ENCODE results near the gene SART1. TPM values are rescaled to one million over a fixed set of nuclear protein-coding genes. Genes with fewer than 3 reads are reported as not detected.
A peak's percentile ranks its signal among the peaks of the same experiment; 100 is the strongest.

The SART1 gene
- total RNA-seq, 1 donor from 2014 or later: 64.7 TPM

DNA sequence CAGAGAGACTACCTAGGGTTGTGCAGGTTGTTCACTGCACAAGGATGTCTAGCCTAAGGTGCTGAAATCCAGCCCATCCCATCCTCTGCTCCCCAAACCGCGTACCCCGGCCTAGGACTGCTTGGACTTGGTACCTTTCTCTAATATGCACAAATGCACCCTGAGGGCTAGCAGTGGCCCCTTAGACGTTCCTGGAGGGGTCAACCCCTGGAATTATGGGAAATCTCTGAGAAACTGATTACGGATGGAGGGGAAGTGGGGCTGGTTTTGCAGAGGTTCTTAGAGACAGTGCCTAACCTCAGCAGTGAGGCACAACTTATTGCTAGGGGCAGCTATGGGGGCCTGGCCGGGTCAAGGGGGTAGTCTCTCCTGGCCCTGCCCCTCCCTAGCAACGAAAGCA, 45.1 kb upstream of the SART1 start:
- Mint-ChIP-seq H3K27ac (ENCODE audit: unreplicated experiment) (no peak overlapping the region), H3K4me1 (peaks cover 34% of the 10 kb centered on the region), H3K27me3 (ENCODE audit: low read depth) (no peaks in the 10 kb centered on the region), H3K36me3 (ENCODE audit: low read depth) (no peaks in the 10 kb centered on the region), H3K9me3 (no peaks in the 10 kb centered on the region), H3K4me3 (peak overlapping the region; percentile 89)
- no peak for DNase-seq (ENCODE audit: low read depth, low spot score)
- TF ChIP-seq, protein P1, sequence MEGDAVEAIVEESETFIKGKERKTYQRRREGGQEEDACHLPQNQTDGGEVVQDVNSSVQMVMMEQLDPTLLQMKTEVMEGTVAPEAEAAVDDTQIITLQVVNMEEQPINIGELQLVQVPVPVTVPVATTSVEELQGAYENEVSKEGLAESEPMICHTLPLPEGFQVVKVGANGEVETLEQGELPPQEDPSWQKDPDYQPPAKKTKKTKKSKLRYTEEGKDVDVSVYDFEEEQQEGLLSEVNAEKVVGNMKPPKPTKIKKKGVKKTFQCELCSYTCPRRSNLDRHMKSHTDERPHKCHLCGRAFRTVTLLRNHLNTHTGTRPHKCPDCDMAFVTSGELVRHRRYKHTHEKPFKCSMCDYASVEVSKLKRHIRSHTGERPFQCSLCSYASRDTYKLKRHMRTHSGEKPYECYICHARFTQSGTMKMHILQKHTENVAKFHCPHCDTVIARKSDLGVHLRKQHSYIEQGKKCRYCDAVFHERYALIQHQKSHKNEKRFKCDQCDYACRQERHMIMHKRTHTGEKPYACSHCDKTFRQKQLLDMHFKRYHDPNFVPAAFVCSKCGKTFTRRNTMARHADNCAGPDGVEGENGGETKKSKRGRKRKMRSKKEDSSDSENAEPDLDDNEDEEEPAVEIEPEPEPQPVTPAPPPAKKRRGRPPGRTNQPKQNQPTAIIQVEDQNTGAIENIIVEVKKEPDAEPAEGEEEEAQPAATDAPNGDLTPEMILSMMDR (conservative IDR thresholded peaks at IDR 0.05): no peak

DNA sequence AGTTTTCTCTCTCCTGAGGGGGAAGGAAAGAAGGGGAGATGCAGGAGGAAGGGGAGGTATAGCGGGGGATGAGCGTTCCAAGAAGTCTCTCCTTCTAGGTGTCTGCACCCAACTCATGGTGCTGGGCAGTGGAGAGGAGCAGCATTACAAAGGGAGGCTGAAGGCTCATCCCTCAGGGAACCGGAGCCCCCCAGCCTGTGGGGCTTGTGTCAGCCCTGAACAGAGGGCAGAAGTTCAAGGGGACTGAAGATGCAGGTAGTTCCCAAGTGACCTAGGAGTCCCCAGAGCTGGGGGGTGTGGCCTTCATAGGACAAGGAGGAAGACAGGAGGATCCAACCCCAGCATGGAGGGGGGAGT, 44.5 kb upstream of the SART1 start:
- no peak for DNase-seq (ENCODE audit: low read depth, low spot score)
- no peak overlapping the region for H3K27ac Mint-ChIP-seq (ENCODE audit: unreplicated experiment)
- no peaks in the 10 kb centered on the region for H3K27me3 Mint-ChIP-seq (ENCODE audit: low read depth)
- TF ChIP-seq, protein P1 (conservative IDR thresholded peaks at IDR 0.05): no peak
- no peaks in the 10 kb centered on the region for H3K36me3 Mint-ChIP-seq (ENCODE audit: low read depth)
- peaks cover 29% of the 10 kb centered on the region for H3K4me1 Mint-ChIP-seq
- H3K9me3 Mint-ChIP-seq: no peaks in the 10 kb centered on the region
- peak overlapping the region; percentile 89 for H3K4me3 Mint-ChIP-seq

DNA sequence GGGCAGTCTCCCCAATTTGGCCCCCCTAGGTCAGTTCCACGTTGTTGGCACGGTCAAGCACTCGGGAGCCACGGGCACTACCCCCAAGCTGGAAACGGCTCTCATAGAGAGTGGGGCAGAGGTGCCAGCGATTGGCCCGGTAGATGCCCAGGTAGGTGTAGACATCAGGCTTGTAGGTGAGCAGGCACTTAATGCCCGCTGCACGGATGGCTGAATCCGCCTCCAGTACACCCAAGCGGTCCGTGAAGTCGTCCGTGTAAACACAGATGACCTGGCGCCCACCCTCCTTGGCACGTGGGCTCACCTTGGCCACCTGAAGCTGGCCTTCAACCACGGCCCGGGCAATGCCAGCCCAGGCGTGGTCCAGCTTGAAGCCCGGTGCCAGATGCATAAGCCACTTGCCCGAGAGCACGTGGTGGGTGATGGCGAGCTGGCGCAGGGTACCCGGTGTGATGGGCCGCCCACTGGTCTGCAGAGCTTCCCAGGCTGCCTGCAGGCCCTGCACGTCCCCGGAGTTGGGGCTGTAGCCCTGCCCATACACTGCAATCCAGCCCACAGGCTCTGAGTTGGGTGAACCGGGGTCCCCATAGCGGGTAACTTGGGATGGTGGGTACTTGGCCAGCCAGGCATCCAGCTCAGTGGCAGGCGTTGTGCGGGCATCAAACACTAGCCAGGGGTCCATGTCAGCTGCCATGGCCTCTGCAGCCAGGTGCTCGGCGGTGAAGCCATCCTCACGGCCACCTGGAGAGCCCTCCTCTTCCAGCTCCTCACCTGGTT, 43.9 kb upstream of the SART1 start:
- H3K27me3 Mint-ChIP-seq (ENCODE audit: low read depth): no peaks in the 10 kb centered on the region
- no peak overlapping the region for H3K27ac Mint-ChIP-seq (ENCODE audit: unreplicated experiment)
- peak overlapping the region; percentile 89 for H3K4me3 Mint-ChIP-seq
- no peaks in the 10 kb centered on the region for H3K9me3 Mint-ChIP-seq
- peaks cover 29% of the 10 kb centered on the region for H3K4me1 Mint-ChIP-seq
- TF ChIP-seq, protein P1 (conservative IDR thresholded peaks at IDR 0.05): no peak
- H3K36me3 Mint-ChIP-seq (ENCODE audit: low read depth): peaks cover under 1% of the 10 kb centered on the region
- DNase-seq (ENCODE audit: low read depth, low spot score): no peak

DNA sequence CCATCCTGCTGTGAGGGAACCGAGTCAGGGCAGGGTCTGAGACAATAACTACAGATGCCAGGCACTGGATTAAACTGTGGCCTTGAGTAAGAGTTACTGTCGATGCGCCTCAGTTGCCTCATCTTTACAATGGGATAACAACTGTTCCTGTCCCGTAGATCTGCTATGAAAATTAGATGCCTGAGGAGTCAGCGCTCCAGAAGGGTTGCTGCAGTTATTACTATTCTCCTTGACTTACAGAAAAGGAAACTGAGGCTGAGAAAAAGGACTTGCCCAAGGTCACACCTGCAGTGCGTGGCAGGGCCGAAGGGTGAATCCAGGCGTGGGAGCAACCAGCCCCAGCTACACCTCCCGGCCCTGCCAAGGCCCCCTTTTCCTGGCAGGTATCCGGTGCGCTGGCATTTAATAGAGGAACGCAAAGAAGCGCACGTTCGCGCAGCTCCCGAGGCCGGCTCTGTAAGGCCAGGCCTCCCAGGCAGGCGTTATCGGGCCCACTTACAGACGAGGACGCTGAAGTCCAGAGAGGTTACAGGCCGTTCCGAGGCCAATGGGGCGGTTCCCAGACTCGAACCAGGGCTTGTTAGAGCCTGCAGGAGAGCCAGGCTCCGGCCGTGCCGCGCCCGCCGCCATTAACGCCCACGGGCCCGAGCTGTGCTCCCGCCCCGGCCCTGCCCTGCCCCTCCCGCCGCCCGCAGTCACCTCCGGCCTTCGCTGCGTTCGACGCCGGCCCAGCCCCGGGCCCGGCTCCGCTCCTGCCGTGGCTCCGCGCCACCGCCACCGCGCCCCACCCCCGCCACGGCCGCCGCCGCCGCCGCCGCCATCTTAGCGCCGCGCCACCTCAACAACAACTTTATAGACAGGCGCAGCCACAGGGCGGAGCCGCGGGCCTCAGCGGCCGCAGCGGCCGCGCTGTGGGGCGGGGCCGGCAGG, 43.1 kb upstream of the SART1 start, which contains the start of gene C11orf68:
C11orf68 (minus strand) TSS at position 852 of the 930 bp plus-strand sequence; CDS start at position 821, 31 bp downstream.
- Mint-ChIP-seq H3K27me3 (ENCODE audit: low read depth) (no peaks in the 10 kb centered on the region), H3K27ac (ENCODE audit: unreplicated experiment) (no peak within 1 kb of the TSS), H3K9me3 (no peaks in the 10 kb centered on the region), H3K4me1 (peaks cover 29% of the 10 kb centered on the region), H3K4me3 (peak within 1 kb of the TSS; percentile 89), H3K36me3 (ENCODE audit: low read depth) (peaks cover 4% of the 10 kb centered on the region)
- no peak for DNase-seq (ENCODE audit: low read depth, low spot score)
- TF ChIP-seq, protein P1 (conservative IDR thresholded peaks at IDR 0.05): no peak

DNA sequence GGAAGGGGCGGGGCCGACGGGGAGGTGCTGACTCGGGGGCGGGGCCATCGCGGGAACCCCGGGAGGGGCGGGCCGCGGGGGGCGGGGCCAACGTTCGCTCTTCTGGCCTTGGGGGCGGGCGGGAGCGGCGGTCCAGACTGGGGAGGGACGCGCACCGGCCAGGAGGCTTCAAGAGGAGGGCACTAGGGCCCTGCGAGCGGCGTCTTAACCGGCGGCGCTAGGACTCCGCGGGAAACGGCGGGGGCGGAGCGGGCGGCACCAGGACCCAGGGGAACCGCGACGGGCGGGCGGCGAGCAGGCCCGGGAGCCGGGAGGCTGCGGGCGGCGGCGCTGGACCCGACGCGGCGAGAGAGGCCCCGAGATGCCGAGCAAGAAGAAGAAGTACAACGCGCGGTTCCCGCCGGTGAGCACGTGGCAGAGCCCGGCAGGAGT, 42.4 kb upstream of the SART1 start, which contains the start of gene DRAP1:
DRAP1 (plus strand) TSS at position 286 of the 432 bp plus-strand sequence; CDS start at position 362, 76 bp downstream.
- Mint-ChIP-seq H3K4me1 (peaks cover 29% of the 10 kb centered on the region), H3K4me3 (peak within 1 kb of the TSS; percentile 89), H3K27me3 (ENCODE audit: low read depth) (no peaks in the 10 kb centered on the region), H3K36me3 (ENCODE audit: low read depth) (peaks cover 4% of the 10 kb centered on the region), H3K27ac (ENCODE audit: unreplicated experiment) (no peak within 1 kb of the TSS), H3K9me3 (no peaks in the 10 kb centered on the region)
- TF ChIP-seq, protein P1 (conservative IDR thresholded peaks at IDR 0.05): no peak
- peak; percentile 98 for DNase-seq (ENCODE audit: low read depth, low spot score)

Data from neural crest cell (in vitro differentiated cells).